CD4-positive, alpha-beta T cell treated with Interleukin-12 subunit alpha and Interleukin-12 subunit beta, for 1 hour (primary cell): Measurements from ENCODE around the gene NFKBIE.

Experiments used
- DNase-seq: peaks from one replicate; pipeline ENCODE4 v3.0.0-alpha.2; 2020

Gene NFKBIE

DNA sequence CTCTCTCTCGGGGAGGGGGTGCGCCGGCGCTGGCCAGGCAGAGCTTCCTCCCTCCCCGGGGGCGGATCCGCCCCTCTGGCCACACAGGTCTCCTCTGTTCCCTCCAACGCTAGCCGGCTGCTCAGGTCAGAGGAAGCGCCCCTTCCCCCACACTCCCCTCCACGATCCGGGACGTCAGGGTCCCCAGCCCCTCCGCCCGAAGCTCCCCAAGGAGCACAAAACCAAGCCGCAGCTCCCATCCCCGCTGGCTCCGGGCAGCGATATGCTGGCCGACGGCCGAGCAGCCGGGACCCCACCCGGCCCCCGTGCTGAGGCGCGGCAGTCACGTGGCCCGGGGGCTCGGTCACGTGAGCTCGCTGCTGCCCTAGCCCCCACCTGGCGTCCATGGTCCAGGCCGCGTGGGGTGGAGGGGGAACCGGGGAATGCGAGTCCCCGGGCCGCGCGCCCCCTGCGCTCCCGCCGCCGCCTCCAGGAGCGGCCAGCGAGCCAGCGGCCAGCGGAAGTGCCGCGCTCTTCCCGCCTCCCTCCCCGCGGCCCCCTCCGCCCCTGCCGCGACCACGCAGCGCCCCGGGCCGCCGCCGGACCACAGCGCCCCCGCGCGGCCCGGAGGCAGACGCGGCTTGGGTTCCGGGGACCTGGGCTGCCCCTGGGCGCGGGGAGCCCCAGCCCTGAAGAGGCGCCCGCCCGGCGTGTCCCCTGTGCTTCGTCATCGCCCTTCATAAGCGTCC lies 8.2 kb downstream of the NFKBIE start, which contains the start of gene SLC35B2:
Gene SLC35B2, minus strand, starts transcription at position 504 of the 728 bp plus-strand sequence. Its CDS starts 118 bp downstream, at position 386.
- DNase-seq, result peak; percentile 81

DNA sequence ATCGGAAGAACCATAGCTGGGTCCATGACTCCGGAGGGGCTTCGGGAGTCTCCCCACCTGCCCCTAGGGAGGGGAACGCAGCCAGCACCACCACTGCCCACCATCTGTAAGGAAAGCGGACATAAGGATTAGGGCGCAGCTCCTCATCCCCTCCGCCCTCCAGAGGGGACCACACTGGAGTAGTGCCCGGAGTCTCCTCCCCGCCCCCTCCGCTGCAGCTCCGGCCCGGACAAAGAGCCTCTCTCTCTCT lies 8.7 kb downstream of the NFKBIE start:
- DNase-seq, result peak; percentile 52

DNA sequence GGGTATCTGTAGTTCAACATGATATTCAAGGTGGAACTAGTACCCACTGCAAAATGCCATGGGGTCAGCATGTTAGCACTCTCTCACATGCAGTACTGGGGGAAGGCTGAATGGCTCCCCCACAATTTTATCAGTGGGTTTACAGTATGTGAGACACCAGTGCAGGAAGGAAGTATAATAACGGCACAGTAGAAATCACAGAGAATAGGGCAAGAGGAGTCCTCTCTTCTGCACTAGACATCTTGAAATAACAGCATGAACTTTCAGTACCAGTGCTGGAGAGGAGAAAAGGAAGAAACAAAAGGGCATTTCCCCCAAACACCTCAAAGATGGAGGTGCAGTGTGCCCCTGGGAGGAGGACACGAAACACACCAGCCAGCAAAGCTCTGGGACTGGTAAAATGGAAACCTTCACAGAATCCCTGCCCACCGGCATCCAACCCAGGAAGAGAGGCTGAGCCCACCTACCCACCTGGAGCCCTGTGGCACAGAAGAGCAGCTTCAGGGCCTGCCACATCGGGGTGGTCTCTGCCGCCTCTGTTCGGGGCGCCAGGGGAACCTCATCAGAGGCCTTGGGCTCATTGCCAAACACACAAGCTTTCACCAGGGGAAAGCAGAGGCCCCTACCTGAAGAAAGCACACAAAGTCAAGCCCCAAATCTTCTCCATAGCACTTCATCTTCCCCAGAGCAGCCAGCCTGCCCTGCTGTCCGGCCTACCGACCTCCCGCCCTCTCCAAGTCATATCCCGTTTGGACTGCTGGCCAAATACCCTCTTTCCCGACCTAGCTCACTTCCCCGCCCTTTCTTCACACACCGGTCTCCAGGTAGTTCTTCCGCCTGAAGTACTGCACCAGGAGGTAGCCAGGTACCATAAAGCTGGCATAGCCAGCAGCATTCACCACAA lies 9.2 kb downstream of the NFKBIE start:
- DNase-seq, result peak; percentile 55

GRCh38 chr6:44255105-44255808 lies 10.1 kb downstream of the NFKBIE start:
- DNase-seq, result peak; percentile 56

GRCh38 chr6:44254191-44255104 lies 10.9 kb downstream of the NFKBIE start:
- no peak for DNase-seq

DNA sequence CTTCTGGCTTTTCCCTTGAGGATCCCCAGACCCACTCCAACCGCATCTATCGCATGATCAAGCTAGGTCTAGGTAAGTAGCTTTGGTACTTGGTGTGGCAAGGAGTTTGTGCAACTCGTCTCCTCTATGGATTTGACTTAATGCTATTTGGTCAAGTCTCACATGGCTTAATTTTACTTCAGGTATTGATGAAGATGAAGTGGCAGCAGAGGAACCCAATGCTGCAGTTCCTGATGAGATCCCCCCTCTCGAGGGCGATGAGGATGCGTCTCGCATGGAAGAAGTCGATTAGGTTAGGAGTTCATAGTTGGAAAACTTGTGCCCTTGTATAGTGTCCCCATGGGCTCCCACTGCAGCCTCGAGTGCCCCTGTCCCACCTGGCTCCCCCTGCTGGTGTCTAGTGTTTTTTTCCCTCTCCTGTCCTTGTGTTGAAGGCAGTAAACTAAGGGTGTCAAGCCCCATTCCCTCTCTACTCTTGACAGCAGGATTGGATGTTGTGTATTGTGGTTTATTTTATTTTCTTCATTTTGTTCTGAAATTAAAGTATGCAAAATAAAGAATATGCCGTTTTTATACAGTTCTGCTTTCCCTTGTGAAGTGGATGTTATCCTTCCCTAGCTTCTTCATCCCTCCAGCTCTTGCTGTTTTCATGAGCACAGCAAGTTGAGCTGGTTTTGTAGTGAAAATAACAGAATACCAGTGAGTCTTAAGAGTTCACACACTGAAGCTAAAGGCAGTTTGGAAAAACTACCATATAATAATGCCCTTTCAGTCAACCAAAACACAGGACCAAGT lies 11.8 kb downstream of the NFKBIE start:
- peak; percentile 71 for DNase-seq

GRCh38 chr6:44251576-44252524 lies 13.5 kb downstream of the NFKBIE start:
- DNase-seq, result no peak

GRCh38 chr6:44250718-44251123 lies 14.6 kb downstream of the NFKBIE start:
- DNase-seq, result no peak

GRCh38 chr6:44250067-44250717 lies 15.2 kb downstream of the NFKBIE start:
- no peak for DNase-seq

- DNase-seq, result no peak
These were observed 16.1 kb downstream of the NFKBIE start for GRCh38 chr6:44249082-44249748.

DNA sequence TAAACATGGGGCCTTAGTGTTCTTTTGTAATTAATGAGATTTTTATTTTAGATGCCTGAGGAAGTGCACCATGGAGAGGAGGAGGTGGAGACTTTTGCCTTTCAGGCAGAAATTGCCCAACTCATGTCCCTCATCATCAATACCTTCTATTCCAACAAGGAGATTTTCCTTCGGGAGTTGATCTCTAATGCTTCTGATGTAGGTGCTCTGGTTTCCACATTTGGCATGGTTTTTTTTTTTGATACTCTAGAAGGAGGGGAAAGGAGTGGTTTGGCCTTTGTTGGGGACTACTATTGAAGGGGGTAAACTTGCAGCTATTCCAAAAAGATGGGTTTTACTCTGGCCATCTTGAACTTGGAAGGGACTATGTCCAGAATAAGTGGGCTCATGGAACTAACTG lies 16.8 kb downstream of the NFKBIE start:
- DNase-seq, result no peak

GRCh38 chr6:44247338-44248302 lies 17.7 kb downstream of the NFKBIE start:
- peak; percentile 89 for DNase-seq

DNA sequence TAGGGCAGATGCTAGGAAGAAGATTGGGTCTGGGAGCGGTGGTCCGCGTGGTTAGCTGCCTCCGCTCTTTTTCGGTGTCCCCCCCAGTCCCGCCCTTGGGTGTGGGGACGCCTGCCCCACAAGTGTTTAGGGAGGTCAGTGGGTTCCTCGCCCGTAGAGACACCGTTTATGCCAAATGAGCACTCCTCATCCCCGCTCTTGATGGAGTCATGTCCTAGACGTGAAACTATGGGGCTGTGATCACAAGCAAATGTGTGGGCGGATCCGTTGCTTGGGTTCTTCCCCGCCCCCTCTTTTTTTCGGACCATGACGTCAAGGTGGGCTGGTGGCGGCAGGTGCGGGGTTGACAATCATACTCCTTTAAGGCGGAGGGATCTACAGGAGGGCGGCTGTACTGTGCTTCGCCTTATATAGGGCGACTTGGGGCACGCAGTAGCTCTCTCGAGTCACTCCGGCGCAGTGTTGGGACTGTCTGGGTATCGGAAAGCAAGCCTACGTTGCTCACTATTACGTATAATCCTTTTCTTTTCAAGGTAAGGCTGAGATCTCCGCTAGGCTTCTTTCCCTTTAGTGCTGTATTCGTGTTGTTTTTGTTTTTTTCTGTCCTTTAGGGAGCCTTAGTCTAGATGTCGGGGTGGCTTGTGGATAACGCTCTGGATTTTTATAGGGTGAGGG lies 18.6 kb downstream of the NFKBIE start, which contains the start of gene HSP90AB1:
Gene HSP90AB1, plus strand, starts transcription at position 439 of the 675 bp plus-strand sequence. CDS start 1,529 bp downstream, outside the sequence.
- DNase-seq, result peak; percentile 99

GRCh38 chr6:44245912-44246662 lies 19.3 kb downstream of the NFKBIE start:
- DNase-seq, result peak; percentile 89

DNA sequence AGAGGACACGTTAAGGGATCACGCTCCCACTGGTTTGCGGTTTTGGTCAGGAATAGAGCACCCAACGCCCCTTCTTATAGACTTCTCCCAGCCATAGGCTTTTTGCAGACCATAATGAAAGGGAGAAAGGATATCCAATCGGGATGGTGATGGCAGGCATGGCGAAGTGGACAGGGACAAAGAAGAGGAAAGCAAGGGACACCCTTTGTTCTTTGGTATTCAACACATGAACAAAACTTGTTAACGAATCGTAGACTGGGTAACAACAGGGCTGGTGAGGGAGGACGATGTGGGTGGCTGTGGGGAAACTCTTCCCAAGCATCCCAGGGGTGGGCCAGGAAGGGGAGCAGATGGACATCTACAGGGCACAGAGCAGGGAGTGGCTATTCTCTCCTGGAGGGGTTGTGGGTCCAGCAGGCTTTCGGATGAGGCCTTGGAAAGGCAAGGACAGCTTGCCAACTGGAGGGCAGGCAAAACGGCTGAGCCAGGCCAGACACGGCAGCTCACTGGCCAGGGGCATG lies 19.9 kb downstream of the NFKBIE start:
- no peak for DNase-seq

DNA sequence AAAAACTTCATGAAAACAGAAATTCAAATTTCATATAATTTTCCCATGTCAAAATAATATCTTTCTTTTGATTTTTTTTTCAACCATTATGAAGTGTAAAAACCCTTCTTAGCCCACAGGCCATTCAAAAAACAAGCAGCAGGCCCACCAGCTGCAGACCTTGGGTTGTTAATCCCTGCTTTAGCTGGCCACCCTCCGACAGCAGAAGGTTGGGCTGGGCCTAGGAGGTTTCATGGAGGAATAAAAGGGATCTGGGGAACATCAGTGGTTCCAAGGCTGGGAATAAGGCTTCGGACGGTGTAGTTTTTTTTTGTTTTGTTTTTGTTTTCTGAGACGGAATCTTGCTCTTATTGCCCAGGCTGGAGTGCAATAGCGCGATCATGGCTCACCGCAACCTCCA lies 22.0 kb downstream of the NFKBIE start:
- DNase-seq, result no peak
